Peyer's patch (tissue), 4 donors: ENCODE data around the gene LACC1.

Source experiments
- POLR2A ChIP-seq, 2 donors: fragments of 450-650 bp; IDR thresholded peaks; one replicate each; pipeline ENCODE4 v1.5.1; 2017; ENCODE audit warnings: antibody characterized with exemption in 2 of 2, mild to moderate bottlenecking in 2 of 2, moderate library complexity in 2 of 2
- TF ChIP-seq, protein P1 (sequence below), 6 experiments: fragments of 450-650 bp in 4 of 6; fragments of 200-600 bp in 2 of 6; sonication (generic) in 1 of 6; IDR thresholded peaks; one replicate each; pipeline ENCODE4 v1.5.1; 2017 to 2019; ENCODE audit warnings: antibody characterized with exemption in 6 of 6, mild to moderate bottlenecking in 3 of 6, moderate library complexity in 1 of 6

DNA sequence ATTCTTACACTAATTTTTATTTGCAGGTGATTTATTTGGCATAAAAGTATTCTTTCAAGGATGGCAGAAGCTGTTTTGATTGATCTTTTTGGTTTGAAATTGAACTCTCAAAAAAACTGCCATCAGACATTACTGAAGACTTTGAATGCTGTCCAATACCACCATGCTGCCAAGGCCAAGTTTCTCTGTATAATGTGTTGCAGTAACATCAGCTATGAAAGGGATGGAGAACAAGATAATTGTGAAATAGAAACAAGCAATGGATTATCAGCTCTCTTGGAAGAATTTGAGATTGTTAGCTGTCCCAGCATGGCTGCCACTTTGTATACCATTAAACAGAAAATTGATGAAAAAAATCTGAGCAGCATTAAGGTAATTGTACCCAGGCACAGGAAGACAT is 1.2 kb downstream of the LACC1 start:
- no peak for TF ChIP-seq POLR2A (IDR thresholded peaks at IDR 0.05)
- TF ChIP-seq, protein P1, sequence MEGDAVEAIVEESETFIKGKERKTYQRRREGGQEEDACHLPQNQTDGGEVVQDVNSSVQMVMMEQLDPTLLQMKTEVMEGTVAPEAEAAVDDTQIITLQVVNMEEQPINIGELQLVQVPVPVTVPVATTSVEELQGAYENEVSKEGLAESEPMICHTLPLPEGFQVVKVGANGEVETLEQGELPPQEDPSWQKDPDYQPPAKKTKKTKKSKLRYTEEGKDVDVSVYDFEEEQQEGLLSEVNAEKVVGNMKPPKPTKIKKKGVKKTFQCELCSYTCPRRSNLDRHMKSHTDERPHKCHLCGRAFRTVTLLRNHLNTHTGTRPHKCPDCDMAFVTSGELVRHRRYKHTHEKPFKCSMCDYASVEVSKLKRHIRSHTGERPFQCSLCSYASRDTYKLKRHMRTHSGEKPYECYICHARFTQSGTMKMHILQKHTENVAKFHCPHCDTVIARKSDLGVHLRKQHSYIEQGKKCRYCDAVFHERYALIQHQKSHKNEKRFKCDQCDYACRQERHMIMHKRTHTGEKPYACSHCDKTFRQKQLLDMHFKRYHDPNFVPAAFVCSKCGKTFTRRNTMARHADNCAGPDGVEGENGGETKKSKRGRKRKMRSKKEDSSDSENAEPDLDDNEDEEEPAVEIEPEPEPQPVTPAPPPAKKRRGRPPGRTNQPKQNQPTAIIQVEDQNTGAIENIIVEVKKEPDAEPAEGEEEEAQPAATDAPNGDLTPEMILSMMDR (IDR thresholded peaks at IDR 0.05): no peak
